ENCODE data around the gene TAF13. TPM values are rescaled to one million over a fixed set of nuclear protein-coding genes. Genes with fewer than 3 reads are reported as not detected.

Gene TAF13
- total RNA-seq, 8 experiments from 2014 or later = 56.4 to 190 (median 97.3) TPM

- WGBS, 10 experiments = 32 to 85% (median 70%) methylated on average over 3 to 7 of the region's 7 CpGs; no CpG with 5 or more reads in 1 of the 10 experiments
Observed at GRCh38 chr1:109107785-109108184, 32.0 kb upstream of the TAF13 start.

DNA sequence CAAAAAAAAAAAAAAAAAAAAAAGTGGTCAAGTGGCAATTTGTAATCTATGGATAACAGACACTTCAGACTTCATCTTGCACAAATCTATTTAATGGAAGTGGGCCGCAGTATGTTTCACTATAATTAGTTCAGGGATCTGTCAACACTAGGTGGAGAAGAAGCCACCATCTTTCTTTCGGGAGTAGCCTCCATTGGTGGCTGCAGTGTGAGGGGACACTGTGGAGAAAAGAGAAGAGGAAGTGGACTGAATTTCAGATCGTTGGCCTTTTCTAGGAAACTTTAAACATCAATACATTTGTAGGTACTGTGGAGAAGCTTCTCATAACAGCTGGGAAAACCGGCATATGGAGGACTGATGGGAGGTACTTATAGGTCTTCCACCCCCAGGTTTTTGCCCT is 30.1 kb upstream of the TAF13 start:
- in situ Hi-C loops (cut with MboI; ENCODE audit: low pct_unique_long_range_greater_than_20kb in 2 of 9, low sequenced_read_pairs in 9 of 9, unreplicated experiment in 9 of 9) = no loop called here
- H3K4me3 ChIP-seq = no peak overlapping the region
- no peak for ATAC-seq (replicated peaks in 6 of 8)
- 75 to 100% (median 86%) methylated on average over 1 to 4 of the region's 4 CpGs; no CpG with 5 or more reads in 2 of the 10 experiments for WGBS, 10 experiments
- no peak overlapping the region for H3K27ac ChIP-seq
- peaks cover 6 to 7% of the 10 kb centered on the region in 2 donors for H3K4me1 ChIP-seq (replicated peaks in 1 of 2)

More at GRCh38 chr1:109107785-109108184, 32.0 kb upstream of the TAF13 start:
- Histone ChIP-seq H3K27ac (no peak overlapping the region), H3K4me3 (no peak overlapping the region), H3K4me1 (replicated peaks in 1 of 2) (peaks cover 10 to 11% of the 10 kb centered on the region in 2 donors)
- in situ Hi-C loops (cut with MboI; ENCODE audit: low pct_unique_long_range_greater_than_20kb in 2 of 9, low sequenced_read_pairs in 9 of 9, unreplicated experiment in 9 of 9) = no loop called here
- ATAC-seq (replicated peaks in 6 of 8) = no peak

DNA sequence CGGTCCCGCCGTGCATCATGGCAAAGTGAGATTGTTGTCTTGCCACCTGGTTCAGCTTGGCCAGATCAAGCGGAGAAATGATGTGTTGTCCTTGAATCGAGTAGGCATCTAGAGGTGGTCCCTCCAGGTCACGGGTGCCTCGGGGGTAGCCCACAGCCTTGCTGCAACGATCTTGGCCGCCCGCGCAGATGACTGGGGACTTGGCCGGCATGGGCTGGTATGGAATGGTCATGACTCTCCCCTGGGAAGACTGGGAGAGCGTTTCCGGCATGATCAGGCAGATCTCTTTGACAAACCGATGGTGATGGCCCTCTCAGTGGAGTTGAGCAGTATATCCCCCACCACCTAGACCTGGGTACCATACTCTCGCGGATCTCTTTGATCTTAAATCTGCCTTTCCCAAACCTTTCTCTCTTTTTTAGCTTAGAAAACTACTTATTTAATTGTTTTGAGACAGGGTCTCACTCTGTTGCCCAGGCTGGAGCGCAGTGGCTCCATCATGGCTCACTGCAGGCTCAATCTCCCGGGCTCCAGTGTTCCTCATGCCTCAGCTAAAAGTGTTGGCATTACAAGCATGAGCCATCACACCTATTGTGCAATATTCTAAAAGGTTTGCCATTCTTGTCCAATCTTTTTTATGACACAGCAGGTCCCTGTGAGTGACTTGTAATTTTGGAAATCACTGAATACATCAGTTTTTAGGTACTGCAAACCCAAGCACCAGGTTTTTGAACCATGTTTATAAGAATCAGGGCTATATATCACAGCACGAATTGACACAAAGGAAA is 28.8 kb upstream of the TAF13 start:
- no peak overlapping the region for H3K27ac ChIP-seq
- in situ Hi-C loops (cut with MboI; ENCODE audit: low pct_unique_long_range_greater_than_20kb in 2 of 9, low sequenced_read_pairs in 9 of 9, unreplicated experiment in 9 of 9) = no loop called here
- H3K4me1 ChIP-seq (replicated peaks in 1 of 2) = peaks cover 6 to 9% of the 10 kb centered on the region in 2 donors
- no peak overlapping the region for H3K4me3 ChIP-seq
- 69 to 93% (median 83%) methylated on average over 1 to 17 of the region's 20 CpGs; no CpG with 5 or more reads in 2 of the 10 experiments for WGBS, 10 experiments
- no peak for ATAC-seq (replicated peaks in 6 of 8)

DNA sequence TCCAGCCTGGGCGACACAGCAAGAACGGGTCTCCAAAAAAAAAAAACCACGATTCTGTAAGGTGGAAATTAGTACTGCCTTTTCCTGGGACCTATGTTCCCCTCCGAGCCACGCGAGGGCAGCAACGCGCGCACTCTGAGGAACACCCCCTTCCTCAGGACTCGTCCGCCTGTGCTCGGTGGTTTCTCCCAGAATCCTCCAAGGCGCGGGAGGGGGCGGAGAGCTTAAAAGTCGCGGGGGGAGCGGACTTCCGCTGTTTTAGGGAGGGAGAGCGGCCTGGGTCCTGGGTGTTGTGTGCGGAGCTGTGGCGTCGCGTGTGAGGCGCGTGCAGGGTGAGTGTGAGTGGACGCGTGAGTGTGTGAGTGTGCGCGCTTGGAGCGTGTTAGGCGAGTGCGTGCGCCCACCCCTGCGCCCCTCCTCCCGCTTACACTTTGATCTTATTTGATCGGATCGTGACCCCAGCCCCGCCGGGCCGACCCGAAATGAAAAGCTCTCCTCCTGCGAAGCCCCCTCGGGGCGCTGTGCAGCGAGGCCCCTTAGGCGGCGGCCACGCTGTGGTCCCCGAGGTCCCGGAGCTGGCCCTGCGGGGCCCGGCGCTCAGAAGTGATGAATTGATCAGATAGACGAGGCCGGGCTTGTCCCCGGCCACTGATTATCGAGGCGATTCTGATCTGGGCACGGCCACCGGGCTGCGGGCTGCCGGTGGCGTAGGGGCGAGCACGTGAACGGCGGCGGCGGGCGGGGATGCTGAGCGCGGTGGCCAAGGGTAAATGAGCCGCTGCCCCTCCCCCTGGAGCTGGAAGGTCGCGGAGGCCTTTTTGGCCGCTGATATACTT is 24.4 kb upstream of the TAF13 start:
- Histone ChIP-seq H3K4me3 (peak overlapping the region; percentile 58 to 86 (median 71)), H3K4me1 (replicated peaks in 1 of 2) (peaks cover 6 to 10% of the 10 kb centered on the region in 2 donors), H3K27ac (peak overlapping the region; percentile 90 to 92)
- peak; percentile 90 to 97 (median 94) for ATAC-seq (replicated peaks in 6 of 8)
- WGBS, 10 experiments = 0 to 1% (median 0%) methylated on average over 1 to 19 of the region's 77 CpGs; no CpG with 5 or more reads in 2 of the 10 experiments
- in situ Hi-C loops (cut with MboI; ENCODE audit: low pct_unique_long_range_greater_than_20kb in 2 of 9, low sequenced_read_pairs in 9 of 9, unreplicated experiment in 9 of 9) = no loop called here

DNA sequence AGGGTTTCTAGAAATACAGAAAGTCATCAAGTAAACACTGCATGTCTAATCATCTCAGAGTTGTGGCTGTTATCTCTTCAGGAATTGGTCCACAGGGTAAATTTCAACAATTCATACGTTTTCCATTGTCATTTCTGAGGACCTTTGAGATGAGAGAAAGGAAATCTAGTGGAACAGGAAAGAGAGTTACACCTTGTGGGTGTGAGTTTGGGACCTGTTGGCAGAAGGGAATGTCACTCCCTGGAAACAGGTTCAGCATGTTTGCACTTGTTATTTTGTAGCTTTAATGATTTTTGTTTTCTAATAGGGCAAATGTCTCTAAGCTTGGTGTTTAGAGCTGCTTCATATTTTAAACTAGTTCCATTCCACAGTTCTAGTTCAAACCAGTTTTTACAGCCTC is 20.3 kb upstream of the TAF13 start:
- no peak for ATAC-seq (replicated peaks in 6 of 8)

GRCh38 chr1:109095631-109096030 is 19.8 kb upstream of the TAF13 start:
- in situ Hi-C loops (cut with MboI; ENCODE audit: low pct_unique_long_range_greater_than_20kb in 2 of 9, low sequenced_read_pairs in 9 of 9, unreplicated experiment in 9 of 9) = no loop called here
- 80 to 100% (median 100%) methylated on average over 1 of the region's 1 CpG; no CpG with 5 or more reads in 1 of the 10 experiments for WGBS, 10 experiments
- H3K27ac ChIP-seq = no peak overlapping the region
- ATAC-seq (replicated peaks in 6 of 8) = no peak
- peaks cover 11 to 14% of the 10 kb centered on the region in 2 donors for H3K4me1 ChIP-seq (replicated peaks in 1 of 2)
- H3K4me3 ChIP-seq = no peak overlapping the region

More for the DNA sequence above, 20.3 kb upstream of the TAF13 start:
- 30 to 93% (median 54%) methylated on average over 1 of the region's 1 CpG; no CpG with 5 or more reads in 4 of the 10 experiments for WGBS, 10 experiments
- in situ Hi-C loops (cut with MboI; ENCODE audit: low pct_unique_long_range_greater_than_20kb in 2 of 9, low sequenced_read_pairs in 9 of 9, unreplicated experiment in 9 of 9) = no loop called here
- Histone ChIP-seq H3K4me1 (replicated peaks in 1 of 2) (peaks cover 13 to 14% of the 10 kb centered on the region in 2 donors), H3K27ac (no peak overlapping the region), H3K4me3 (no peak overlapping the region)

DNA sequence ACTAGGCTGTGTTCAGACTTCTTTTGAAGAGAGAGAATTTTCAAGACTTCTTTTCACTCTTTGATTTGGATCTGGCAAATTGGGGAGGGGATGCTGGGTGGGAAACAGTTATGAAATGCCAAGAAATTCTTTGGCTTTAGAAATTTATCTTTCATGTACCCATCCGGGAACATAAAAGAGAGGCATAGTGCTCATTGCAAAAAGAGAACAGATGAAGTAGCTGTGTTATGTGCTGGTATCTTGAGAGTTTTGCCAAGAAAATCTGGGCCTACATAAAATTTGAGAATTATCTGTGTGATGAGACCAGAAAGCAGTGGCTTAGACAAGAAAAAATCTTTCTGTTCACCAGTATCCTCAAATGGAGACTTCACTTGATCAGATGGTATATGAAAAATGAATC is 19.1 kb upstream of the TAF13 start:
- no peak overlapping the region for H3K27ac ChIP-seq
- in situ Hi-C loops (cut with MboI; ENCODE audit: low pct_unique_long_range_greater_than_20kb in 2 of 9, low sequenced_read_pairs in 9 of 9, unreplicated experiment in 9 of 9) = no loop called here
- 75 to 100% (median 88%) methylated on average over 1 of the region's 1 CpG; no CpG with 5 or more reads in 1 of the 10 experiments for WGBS, 10 experiments
- H3K4me3 ChIP-seq = no peak overlapping the region
- peaks cover 15 to 18% of the 10 kb centered on the region in 2 donors for H3K4me1 ChIP-seq (replicated peaks in 1 of 2)
- no peak for ATAC-seq (replicated peaks in 6 of 8)

DNA sequence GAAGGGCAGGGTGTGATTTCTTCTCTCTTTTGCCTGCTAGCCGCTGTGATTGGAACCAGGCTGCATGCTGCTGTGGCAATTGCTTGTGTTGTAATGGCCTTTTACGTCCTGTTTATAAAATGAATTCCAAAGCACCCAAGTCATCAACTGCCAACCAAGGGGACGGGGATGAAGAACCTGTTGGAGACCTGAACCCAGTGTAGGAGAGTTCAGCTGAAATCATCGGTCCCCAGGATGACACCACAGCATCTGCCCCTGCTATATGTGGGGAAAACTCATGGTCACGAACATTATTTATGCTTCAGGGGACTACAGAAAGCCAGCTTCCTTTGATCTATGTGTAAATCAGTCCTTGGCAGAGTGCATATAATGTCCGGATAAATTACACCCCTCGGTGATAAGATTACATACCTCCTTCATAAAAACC is 18.6 kb upstream of the TAF13 start:
- ATAC-seq (replicated peaks in 6 of 8) = no peak
- Histone ChIP-seq H3K27ac (no peak overlapping the region), H3K4me3 (no peak overlapping the region), H3K4me1 (replicated peaks in 1 of 2) (peaks cover 16 to 19% of the 10 kb centered on the region in 2 donors)
- in situ Hi-C loops (cut with MboI; ENCODE audit: low pct_unique_long_range_greater_than_20kb in 2 of 9, low sequenced_read_pairs in 9 of 9, unreplicated experiment in 9 of 9) = no loop called here
- WGBS, 10 experiments = 17 to 100% (median 82%) methylated on average over 2 to 6 of the region's 7 CpGs; no CpG with 5 or more reads in 2 of the 10 experiments

- in situ Hi-C loops (cut with MboI; ENCODE audit: low pct_unique_long_range_greater_than_20kb in 2 of 9, low sequenced_read_pairs in 9 of 9, unreplicated experiment in 9 of 9) = no loop called here
Observed at GRCh38 chr1:109091839-109092193, 16.0 kb upstream of the TAF13 start.

DNA sequence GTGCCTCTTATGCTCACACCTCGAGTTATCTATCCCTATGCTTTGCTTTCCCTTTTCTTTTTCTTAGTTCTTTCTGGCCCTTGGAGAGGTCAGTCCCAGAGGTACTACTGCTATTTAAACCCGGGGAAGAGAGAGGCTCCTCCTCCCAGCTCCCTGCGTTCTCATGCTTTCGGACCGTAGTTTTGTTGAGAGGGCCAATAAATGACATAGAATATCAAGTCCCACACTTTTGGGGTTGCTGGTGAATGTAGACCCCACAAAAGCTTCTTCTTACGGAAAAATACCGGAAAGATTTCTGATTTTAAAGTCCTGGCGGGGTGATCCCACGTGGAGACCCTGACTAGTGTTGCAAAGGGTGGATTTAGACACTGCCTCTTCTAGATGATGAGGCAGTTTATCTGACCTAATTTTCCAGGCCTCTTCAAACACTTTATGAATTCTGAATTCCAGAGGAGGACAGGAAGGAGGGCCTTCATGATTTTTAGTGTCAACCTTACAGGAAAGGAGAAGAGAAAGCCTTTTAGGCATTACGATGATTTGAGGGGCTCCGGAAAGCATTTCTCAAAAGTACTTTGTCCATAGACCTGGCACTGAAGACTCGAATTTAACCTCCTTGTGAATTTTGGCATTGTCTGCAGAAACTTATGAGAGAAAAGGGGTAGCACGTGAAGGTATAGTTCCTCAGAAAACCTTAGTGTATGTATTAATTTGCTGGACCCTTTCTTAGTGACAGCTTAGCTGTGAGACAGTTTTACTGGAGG is 15.5 kb upstream of the TAF13 start:
- in situ Hi-C loops (cut with MboI; ENCODE audit: low pct_unique_long_range_greater_than_20kb in 2 of 9, low sequenced_read_pairs in 9 of 9, unreplicated experiment in 9 of 9) = no loop called here

More at GRCh38 chr1:109091839-109092193, 16.0 kb upstream of the TAF13 start:
- Histone ChIP-seq H3K4me1 (replicated peaks in 1 of 2) (peaks cover 19 to 20% of the 10 kb centered on the region in 2 donors), H3K4me3 (peak overlapping the region; percentile 78 to 98 (median 89)), H3K27ac (peak overlapping the region; percentile 93 to 96)
- 0 to 15% (median 0%) methylated on average over 1 of the region's 1 CpG; no CpG with 5 or more reads in 2 of the 10 experiments for WGBS, 10 experiments
- no peak for ATAC-seq (replicated peaks in 6 of 8)

GRCh38 chr1:109090196-109091077 is 14.6 kb upstream of the TAF13 start, which contains the start of gene TMEM167B:
Gene TMEM167B (plus strand): TSS chr1:109090764. CDS start chr1:109090873, 109 bp downstream.
- WGBS, 10 experiments = 0 to 73% (median 21%) methylated on average over 3 to 49 of the region's 67 CpGs; no CpG with 5 or more reads in 3 of the 10 experiments

More for the DNA sequence above, 15.5 kb upstream of the TAF13 start:
- Histone ChIP-seq H3K27ac (peak overlapping the region; percentile 93 to 96), H3K4me3 (peak overlapping the region; percentile 78 to 98 (median 89)), H3K4me1 (replicated peaks in 1 of 2) (peaks cover 19 to 20% of the 10 kb centered on the region in 2 donors)
- WGBS, 10 experiments = 0 to 17% (median 6%) methylated on average over 1 to 13 of the region's 13 CpGs
- peak; percentile 64 to 79 (median 70) for ATAC-seq (replicated peaks in 6 of 8)

More at GRCh38 chr1:109090196-109091077, 14.6 kb upstream of the TAF13 start, which contains the start of gene TMEM167B:
- peak; percentile 84 to 94 (median 90) for ATAC-seq (replicated peaks in 6 of 8)
- in situ Hi-C loops (cut with MboI; ENCODE audit: low pct_unique_long_range_greater_than_20kb in 2 of 9, low sequenced_read_pairs in 9 of 9, unreplicated experiment in 9 of 9) = no loop called here
- Histone ChIP-seq H3K27ac (peak within 1 kb of the TSS; percentile 93 to 96), H3K4me1 (replicated peaks in 1 of 2) (peaks cover 19 to 20% of the 10 kb centered on the region in 2 donors), H3K4me3 (peak within 1 kb of the TSS; percentile 78 to 98 (median 89))

Measured in motor neuron (in vitro differentiated cells).